ENCODE measurements around the gene MGAT5.

The MGAT5 gene

GRCh38 chr2:134253804-134254203 lies at the start of gene MGAT5:
TSS of gene MGAT5 (plus strand) at chr2:134254072. CDS start at chr2:134254404, 332 bp downstream.
- Histone ChIP-seq H3K4me3 (ENCODE audit: low read depth in 1 of 2, low read length in 2 of 2) (no peak within 1 kb of the TSS), H3K9me3 (ENCODE audit: control insufficient read depth in 1 of 2, low read length in 2 of 2) (no peaks in the 10 kb centered on the region), H3K27me3 (ENCODE audit: control insufficient read depth in 1 of 2, insufficient read depth in 2 of 2, low read length in 2 of 2) (no peaks in the 10 kb centered on the region), H3K4me1 (ENCODE audit: control insufficient read depth in 1 of 2, insufficient read depth in 2 of 2, low read length in 2 of 2) (peaks cover 43 to 54% of the 10 kb centered on the region in 2 donors), H3K27ac (ENCODE audit: low read depth, low read length) (no peak within 1 kb of the TSS), H3K9ac (ENCODE audit: low read depth in 1 of 2, low read length in 2 of 2) (no peak within 1 kb of the TSS), H3K36me3 (ENCODE audit: control insufficient read depth in 1 of 2, insufficient read depth in 2 of 2, low read length in 2 of 2) (peaks cover 5 to 20% of the 10 kb centered on the region in 2 donors)

GRCh38 chr2:134205087-134205486 lies 48.8 kb upstream of the MGAT5 start:
- peaks cover 39 to 46% of the 10 kb centered on the region in 2 donors for H3K4me1 ChIP-seq (ENCODE audit: control insufficient read depth in 1 of 2, insufficient read depth in 2 of 2, low read length in 2 of 2)

GRCh38 chr2:134206031-134206430 lies 47.8 kb upstream of the MGAT5 start:
- Histone ChIP-seq H3K36me3 (ENCODE audit: control insufficient read depth in 1 of 2, insufficient read depth in 2 of 2, low read length in 2 of 2) (no peaks in the 10 kb centered on the region), H3K9me3 (ENCODE audit: control insufficient read depth in 1 of 2, low read length in 2 of 2) (no peaks in the 10 kb centered on the region), H3K4me1 (ENCODE audit: control insufficient read depth in 1 of 2, insufficient read depth in 2 of 2, low read length in 2 of 2) (peaks cover 39 to 46% of the 10 kb centered on the region in 2 donors), H3K27me3 (ENCODE audit: control insufficient read depth in 1 of 2, insufficient read depth in 2 of 2, low read length in 2 of 2) (no peaks in the 10 kb centered on the region), H3K27ac (ENCODE audit: low read depth, low read length) (no peak overlapping the region), H3K9ac (ENCODE audit: low read depth in 1 of 2, low read length in 2 of 2) (no peak overlapping the region), H3K4me3 (ENCODE audit: low read depth in 1 of 2, low read length in 2 of 2) (no peak overlapping the region)

More at GRCh38 chr2:134205087-134205486, 48.8 kb upstream of the MGAT5 start:
- Histone ChIP-seq H3K27me3 (ENCODE audit: control insufficient read depth in 1 of 2, insufficient read depth in 2 of 2, low read length in 2 of 2) (no peaks in the 10 kb centered on the region), H3K9ac (ENCODE audit: low read depth in 1 of 2, low read length in 2 of 2) (no peak overlapping the region), H3K9me3 (ENCODE audit: control insufficient read depth in 1 of 2, low read length in 2 of 2) (no peaks in the 10 kb centered on the region), H3K4me3 (ENCODE audit: low read depth in 1 of 2, low read length in 2 of 2) (no peak overlapping the region), H3K36me3 (ENCODE audit: control insufficient read depth in 1 of 2, insufficient read depth in 2 of 2, low read length in 2 of 2) (no peaks in the 10 kb centered on the region), H3K27ac (ENCODE audit: low read depth, low read length) (no peak overlapping the region)

- Histone ChIP-seq H3K27ac (ENCODE audit: low read depth, low read length) (no peak overlapping the region), H3K4me1 (ENCODE audit: control insufficient read depth in 1 of 2, insufficient read depth in 2 of 2, low read length in 2 of 2) (peaks cover 39 to 46% of the 10 kb centered on the region in 2 donors), H3K36me3 (ENCODE audit: control insufficient read depth in 1 of 2, insufficient read depth in 2 of 2, low read length in 2 of 2) (no peaks in the 10 kb centered on the region), H3K4me3 (ENCODE audit: low read depth in 1 of 2, low read length in 2 of 2) (no peak overlapping the region), H3K9ac (ENCODE audit: low read depth in 1 of 2, low read length in 2 of 2) (no peak overlapping the region), H3K9me3 (ENCODE audit: control insufficient read depth in 1 of 2, low read length in 2 of 2) (no peaks in the 10 kb centered on the region), H3K27me3 (ENCODE audit: control insufficient read depth in 1 of 2, insufficient read depth in 2 of 2, low read length in 2 of 2) (no peaks in the 10 kb centered on the region)
Observed at GRCh38 chr2:134206573-134206972, 47.3 kb upstream of the MGAT5 start.

GRCh38 chr2:134207589-134208209 lies 46.2 kb upstream of the MGAT5 start:
- Histone ChIP-seq H3K9me3 (ENCODE audit: control insufficient read depth in 1 of 2, low read length in 2 of 2) (no peaks in the 10 kb centered on the region), H3K36me3 (ENCODE audit: control insufficient read depth in 1 of 2, insufficient read depth in 2 of 2, low read length in 2 of 2) (no peaks in the 10 kb centered on the region), H3K27me3 (ENCODE audit: control insufficient read depth in 1 of 2, insufficient read depth in 2 of 2, low read length in 2 of 2) (no peaks in the 10 kb centered on the region), H3K27ac (ENCODE audit: low read depth, low read length) (no peak overlapping the region), H3K9ac (ENCODE audit: low read depth in 1 of 2, low read length in 2 of 2) (no peak overlapping the region), H3K4me1 (ENCODE audit: control insufficient read depth in 1 of 2, insufficient read depth in 2 of 2, low read length in 2 of 2) (peaks cover 32 to 39% of the 10 kb centered on the region in 2 donors), H3K4me3 (ENCODE audit: low read depth in 1 of 2, low read length in 2 of 2) (no peak overlapping the region)

- Histone ChIP-seq H3K9me3 (ENCODE audit: control insufficient read depth in 1 of 2, low read length in 2 of 2) (no peaks in the 10 kb centered on the region), H3K36me3 (ENCODE audit: control insufficient read depth in 1 of 2, insufficient read depth in 2 of 2, low read length in 2 of 2) (no peaks in the 10 kb centered on the region), H3K4me1 (ENCODE audit: control insufficient read depth in 1 of 2, insufficient read depth in 2 of 2, low read length in 2 of 2) (peaks cover 27 to 32% of the 10 kb centered on the region in 2 donors), H3K4me3 (ENCODE audit: low read depth in 1 of 2, low read length in 2 of 2) (no peak overlapping the region), H3K27me3 (ENCODE audit: control insufficient read depth in 1 of 2, insufficient read depth in 2 of 2, low read length in 2 of 2) (no peaks in the 10 kb centered on the region), H3K27ac (ENCODE audit: low read depth, low read length) (no peak overlapping the region), H3K9ac (ENCODE audit: low read depth in 1 of 2, low read length in 2 of 2) (no peak overlapping the region)
Observed at GRCh38 chr2:134208825-134209224, 45.0 kb upstream of the MGAT5 start.

- no peak overlapping the region for H3K4me3 ChIP-seq (ENCODE audit: low read depth in 1 of 2, low read length in 2 of 2)
- H3K9ac ChIP-seq (ENCODE audit: low read depth in 1 of 2, low read length in 2 of 2) = no peak overlapping the region
Observed at GRCh38 chr2:134212746-134213145, 41.1 kb upstream of the MGAT5 start.

GRCh38 chr2:134216152-134216829 lies 37.6 kb upstream of the MGAT5 start:
- peaks cover 38 to 52% of the 10 kb centered on the region in 2 donors for H3K4me1 ChIP-seq (ENCODE audit: control insufficient read depth in 1 of 2, insufficient read depth in 2 of 2, low read length in 2 of 2)
- H3K27me3 ChIP-seq (ENCODE audit: control insufficient read depth in 1 of 2, insufficient read depth in 2 of 2, low read length in 2 of 2) = no peaks in the 10 kb centered on the region
- H3K4me3 ChIP-seq (ENCODE audit: low read depth in 1 of 2, low read length in 2 of 2) = no peak overlapping the region
- H3K27ac ChIP-seq (ENCODE audit: low read depth, low read length) = no peak overlapping the region
- H3K9me3 ChIP-seq (ENCODE audit: control insufficient read depth in 1 of 2, low read length in 2 of 2) = peaks cover 0 to 3% of the 10 kb centered on the region in 2 donors
- no peak overlapping the region for H3K9ac ChIP-seq (ENCODE audit: low read depth in 1 of 2, low read length in 2 of 2)
- no peaks in the 10 kb centered on the region for H3K36me3 ChIP-seq (ENCODE audit: control insufficient read depth in 1 of 2, insufficient read depth in 2 of 2, low read length in 2 of 2)

More at GRCh38 chr2:134212746-134213145, 41.1 kb upstream of the MGAT5 start:
- H3K9me3 ChIP-seq (ENCODE audit: control insufficient read depth in 1 of 2, low read length in 2 of 2) = peaks cover 0 to 3% of the 10 kb centered on the region in 2 donors
- peaks cover 6 to 25% of the 10 kb centered on the region in 2 donors for H3K4me1 ChIP-seq (ENCODE audit: control insufficient read depth in 1 of 2, insufficient read depth in 2 of 2, low read length in 2 of 2)
- H3K36me3 ChIP-seq (ENCODE audit: control insufficient read depth in 1 of 2, insufficient read depth in 2 of 2, low read length in 2 of 2) = no peaks in the 10 kb centered on the region
- H3K27me3 ChIP-seq (ENCODE audit: control insufficient read depth in 1 of 2, insufficient read depth in 2 of 2, low read length in 2 of 2) = no peaks in the 10 kb centered on the region
- no peak overlapping the region for H3K27ac ChIP-seq (ENCODE audit: low read depth, low read length)

GRCh38 chr2:134217351-134217750 lies 36.5 kb upstream of the MGAT5 start:
- Histone ChIP-seq H3K4me1 (ENCODE audit: control insufficient read depth in 1 of 2, insufficient read depth in 2 of 2, low read length in 2 of 2) (peaks cover 38 to 52% of the 10 kb centered on the region in 2 donors), H3K9ac (ENCODE audit: low read depth in 1 of 2, low read length in 2 of 2) (no peak overlapping the region), H3K27me3 (ENCODE audit: control insufficient read depth in 1 of 2, insufficient read depth in 2 of 2, low read length in 2 of 2) (no peaks in the 10 kb centered on the region), H3K27ac (ENCODE audit: low read depth, low read length) (no peak overlapping the region), H3K9me3 (ENCODE audit: control insufficient read depth in 1 of 2, low read length in 2 of 2) (peaks cover 0 to 3% of the 10 kb centered on the region in 2 donors), H3K4me3 (ENCODE audit: low read depth in 1 of 2, low read length in 2 of 2) (no peak overlapping the region), H3K36me3 (ENCODE audit: control insufficient read depth in 1 of 2, insufficient read depth in 2 of 2, low read length in 2 of 2) (no peaks in the 10 kb centered on the region)

- Histone ChIP-seq H3K27ac (ENCODE audit: low read depth, low read length) (no peak overlapping the region), H3K4me1 (ENCODE audit: control insufficient read depth in 1 of 2, insufficient read depth in 2 of 2, low read length in 2 of 2) (peaks cover 38 to 52% of the 10 kb centered on the region in 2 donors)
Observed at GRCh38 chr2:134217924-134218323, 35.9 kb upstream of the MGAT5 start.

More at GRCh38 chr2:134217924-134218323, 35.9 kb upstream of the MGAT5 start:
- Histone ChIP-seq H3K4me3 (ENCODE audit: low read depth in 1 of 2, low read length in 2 of 2) (no peak overlapping the region), H3K27me3 (ENCODE audit: control insufficient read depth in 1 of 2, insufficient read depth in 2 of 2, low read length in 2 of 2) (no peaks in the 10 kb centered on the region), H3K9me3 (ENCODE audit: control insufficient read depth in 1 of 2, low read length in 2 of 2) (peaks cover 0 to 3% of the 10 kb centered on the region in 2 donors), H3K36me3 (ENCODE audit: control insufficient read depth in 1 of 2, insufficient read depth in 2 of 2, low read length in 2 of 2) (no peaks in the 10 kb centered on the region), H3K9ac (ENCODE audit: low read depth in 1 of 2, low read length in 2 of 2) (no peak overlapping the region)

Data from duodenal mucosa (tissue), 2 donors.